Esophagus squamous epithelium (tissue), 4 donors: ENCODE measurements around the gene SMAD5.

Experiments used
- POLR2A ChIP-seq, 4 donors: fragments of 450-650 bp; IDR thresholded peaks; one replicate each; pipeline ENCODE4 v1.6.1; 2017; ENCODE audit warnings: antibody characterized with exemption in 4 of 4, mild to moderate bottlenecking in 4 of 4, moderate library complexity in 3 of 4
- TF ChIP-seq, protein P1 (sequence below), 6 experiments: fragments of 450-650 bp in 4 of 6; fragments of 200-600 bp in 2 of 6; sonication (generic) in 2 of 6; IDR thresholded peaks; one replicate each; pipeline ENCODE4 v1.5.1; 2016 to 2019; ENCODE audit warnings: antibody characterized with exemption in 6 of 6, mild to moderate bottlenecking in 4 of 6, moderate library complexity in 4 of 6

DNA sequence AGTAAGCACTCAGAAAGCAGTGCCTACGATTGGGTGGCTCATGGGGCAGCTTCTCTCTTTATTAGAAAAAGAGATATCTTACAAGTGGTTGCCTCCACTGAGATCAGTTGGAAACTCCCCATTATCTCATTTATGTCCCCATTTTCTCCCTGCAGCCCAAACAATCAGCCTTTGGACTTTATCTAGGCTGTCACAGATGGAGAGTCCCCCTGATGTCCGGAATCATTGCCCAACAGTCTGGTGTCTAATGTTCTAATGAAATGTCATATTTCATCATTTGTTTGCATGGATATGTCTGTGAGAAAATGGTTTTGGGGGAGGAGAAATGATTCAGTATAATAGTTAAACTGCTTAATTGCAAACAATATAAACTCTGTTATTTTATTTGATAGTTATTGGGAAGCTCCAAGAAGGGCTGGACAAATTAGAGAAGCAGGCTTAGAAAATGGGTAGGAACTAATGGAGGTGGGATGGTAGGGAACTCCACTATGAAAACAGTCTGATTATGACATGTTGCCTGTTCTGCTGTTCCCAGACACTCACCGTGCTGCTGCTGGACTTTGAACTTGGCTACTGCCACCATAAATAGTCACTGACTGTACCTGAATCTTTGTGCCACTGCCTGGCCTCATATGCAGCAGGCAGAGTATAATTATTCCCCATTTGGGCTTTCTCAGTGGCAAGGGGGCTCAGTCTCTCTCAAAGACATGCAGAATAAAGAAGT is 38.3 kb upstream of the SMAD5 start:
- TF ChIP-seq, protein P1, sequence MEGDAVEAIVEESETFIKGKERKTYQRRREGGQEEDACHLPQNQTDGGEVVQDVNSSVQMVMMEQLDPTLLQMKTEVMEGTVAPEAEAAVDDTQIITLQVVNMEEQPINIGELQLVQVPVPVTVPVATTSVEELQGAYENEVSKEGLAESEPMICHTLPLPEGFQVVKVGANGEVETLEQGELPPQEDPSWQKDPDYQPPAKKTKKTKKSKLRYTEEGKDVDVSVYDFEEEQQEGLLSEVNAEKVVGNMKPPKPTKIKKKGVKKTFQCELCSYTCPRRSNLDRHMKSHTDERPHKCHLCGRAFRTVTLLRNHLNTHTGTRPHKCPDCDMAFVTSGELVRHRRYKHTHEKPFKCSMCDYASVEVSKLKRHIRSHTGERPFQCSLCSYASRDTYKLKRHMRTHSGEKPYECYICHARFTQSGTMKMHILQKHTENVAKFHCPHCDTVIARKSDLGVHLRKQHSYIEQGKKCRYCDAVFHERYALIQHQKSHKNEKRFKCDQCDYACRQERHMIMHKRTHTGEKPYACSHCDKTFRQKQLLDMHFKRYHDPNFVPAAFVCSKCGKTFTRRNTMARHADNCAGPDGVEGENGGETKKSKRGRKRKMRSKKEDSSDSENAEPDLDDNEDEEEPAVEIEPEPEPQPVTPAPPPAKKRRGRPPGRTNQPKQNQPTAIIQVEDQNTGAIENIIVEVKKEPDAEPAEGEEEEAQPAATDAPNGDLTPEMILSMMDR (IDR thresholded peaks at IDR 0.05): no peak
- no peak for TF ChIP-seq POLR2A (IDR thresholded peaks at IDR 0.05)
